ENCODE data around the gene PLSCR4.
A peak's percentile ranks its signal among the peaks of the same experiment; 100 is the strongest.
"Not testable (repeated sequence)": the region's sequence is repeated elsewhere in the genome, so short reads cannot be mapped to it uniquely, and the experiment has no call there.

PLSCR4 gene

GRCh38 chr3:146250449-146251382 lies at the start of gene PLSCR4:
Gene PLSCR4 (minus strand): TSS chr3:146251105. CDS start chr3:146222071, 29,034 bp downstream.
- DNase-seq = peak; percentile 50

DNA sequence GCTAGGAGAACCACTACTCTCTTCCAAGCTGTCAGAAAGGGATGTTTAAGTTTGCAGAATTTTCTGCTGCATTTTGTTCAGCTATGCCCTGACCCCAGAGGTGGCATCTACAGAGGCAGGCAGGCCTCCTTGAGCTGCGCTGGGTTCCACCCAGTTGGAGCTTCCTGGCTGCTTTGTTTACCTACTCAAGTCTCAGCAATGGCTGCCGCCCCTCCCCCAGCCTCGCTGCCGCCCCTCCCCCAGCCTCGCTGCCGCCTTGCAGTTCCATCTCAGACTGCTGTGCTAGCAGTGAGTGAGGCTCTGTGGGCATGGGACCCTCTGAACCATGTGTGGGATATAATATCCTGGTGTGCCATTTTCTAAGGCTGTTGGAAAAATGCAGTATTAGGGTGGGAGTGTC lies 42.5 kb upstream of the PLSCR4 start:
- not testable (repeated sequence) for DNase-seq

- DNase-seq = no peak
Measured at GRCh38 chr3:146283781-146284445, 33.0 kb upstream of the PLSCR4 start.

DNA sequence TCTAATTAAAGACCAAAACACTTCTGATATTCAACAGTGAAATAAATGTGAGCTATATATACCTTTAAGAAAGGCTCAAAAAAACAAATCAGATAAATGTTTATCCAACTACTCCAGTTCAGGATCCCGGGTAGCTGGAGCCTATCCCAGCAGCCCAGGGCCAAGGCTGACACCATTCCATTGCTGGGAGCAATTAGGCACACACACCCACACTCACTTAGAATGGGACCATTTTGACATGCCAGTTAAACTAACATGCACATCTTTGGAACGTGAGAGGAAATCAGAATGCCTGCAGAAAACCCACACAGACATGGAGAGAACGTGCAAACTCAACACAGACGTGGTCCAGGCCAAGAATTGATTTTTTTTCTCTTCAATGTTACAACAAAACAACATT lies 30.0 kb upstream of the PLSCR4 start:
- no peak for DNase-seq

DNA sequence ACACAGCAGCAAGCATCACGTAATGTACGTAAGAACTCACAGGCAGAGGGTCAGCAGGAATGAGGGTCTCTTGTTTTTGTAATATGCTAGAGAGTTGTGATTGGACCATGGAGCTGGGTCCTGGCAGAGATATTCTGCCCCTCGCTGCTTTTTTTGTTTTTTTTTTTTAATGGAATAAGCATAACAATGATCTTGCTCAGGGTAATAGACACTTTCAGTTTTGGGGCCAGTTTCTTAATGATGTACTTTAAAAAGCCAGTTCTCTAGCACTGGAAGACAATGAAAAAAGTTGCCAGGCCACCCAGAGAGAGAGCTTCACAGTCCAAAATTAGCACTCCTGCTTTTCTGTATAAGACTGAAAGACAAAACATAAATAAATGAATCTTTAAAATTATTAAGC lies 29.0 kb upstream of the PLSCR4 start:
- DNase-seq = no peak

GRCh38 chr3:146279013-146279412 lies 28.1 kb upstream of the PLSCR4 start:
- no peak for DNase-seq

- no peak for DNase-seq
Measured at GRCh38 chr3:146277953-146278631, 27.2 kb upstream of the PLSCR4 start.

DNA sequence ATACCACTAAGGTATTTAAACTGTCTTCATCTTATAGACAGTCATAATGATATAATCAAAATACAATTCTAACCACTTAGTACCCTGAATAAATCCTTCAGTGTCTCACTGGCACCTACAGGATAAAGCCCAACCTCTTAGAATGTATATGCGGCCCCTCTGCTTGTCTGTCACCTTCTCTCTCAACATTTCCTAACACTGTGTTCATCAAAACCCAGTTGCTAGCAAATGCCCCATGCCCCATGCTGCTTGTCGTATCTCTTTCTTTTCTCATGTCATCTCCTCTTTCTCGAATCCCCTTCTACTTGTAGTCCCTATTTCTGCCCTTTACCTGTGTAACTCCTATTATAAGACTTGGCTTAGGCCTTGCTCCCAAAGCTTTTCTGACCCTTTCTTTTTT lies 24.6 kb upstream of the PLSCR4 start:
- no peak for DNase-seq

DNA sequence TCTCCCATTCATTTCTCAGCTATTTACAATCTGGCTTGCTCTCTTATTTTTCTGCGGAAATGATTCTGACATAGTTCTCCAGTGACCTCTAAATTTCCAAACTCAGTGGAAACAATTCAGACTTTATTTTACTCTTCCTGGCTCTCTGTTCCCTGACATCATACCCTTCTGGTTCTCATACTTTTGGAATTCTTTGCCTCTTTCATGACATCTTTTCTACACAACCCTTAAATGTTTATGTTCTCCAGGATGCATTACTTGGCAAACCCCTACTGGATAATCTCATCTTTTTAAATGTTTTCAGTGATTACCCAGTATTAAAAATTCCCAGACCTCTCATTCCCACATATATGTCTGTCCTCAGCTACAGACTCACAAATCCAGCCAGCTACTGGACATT lies 23.9 kb upstream of the PLSCR4 start:
- DNase-seq = no peak

GRCh38 chr3:146273721-146274407 lies 23.0 kb upstream of the PLSCR4 start:
- no peak for DNase-seq

GRCh38 chr3:146271180-146271579 lies 20.3 kb upstream of the PLSCR4 start:
- DNase-seq = no peak

DNA sequence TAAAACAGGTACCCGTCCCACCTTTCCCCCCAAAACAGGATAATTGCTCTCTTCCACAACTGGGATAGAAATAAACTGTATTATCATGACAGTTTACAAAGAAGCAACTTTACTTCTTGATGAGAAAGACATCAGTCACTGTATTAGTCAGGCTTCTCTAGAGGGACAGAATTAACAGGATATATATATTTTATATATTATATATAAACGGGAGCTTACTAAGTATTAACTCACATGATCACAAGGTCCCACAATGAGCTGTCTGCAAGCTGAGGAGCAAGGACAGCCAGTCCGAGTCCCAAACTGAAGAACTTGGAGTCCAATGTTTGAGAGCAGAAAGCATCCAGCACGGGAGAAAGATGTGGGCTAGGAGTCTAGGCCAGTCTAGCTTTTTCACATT lies 18.4 kb upstream of the PLSCR4 start:
- no peak for DNase-seq

DNA sequence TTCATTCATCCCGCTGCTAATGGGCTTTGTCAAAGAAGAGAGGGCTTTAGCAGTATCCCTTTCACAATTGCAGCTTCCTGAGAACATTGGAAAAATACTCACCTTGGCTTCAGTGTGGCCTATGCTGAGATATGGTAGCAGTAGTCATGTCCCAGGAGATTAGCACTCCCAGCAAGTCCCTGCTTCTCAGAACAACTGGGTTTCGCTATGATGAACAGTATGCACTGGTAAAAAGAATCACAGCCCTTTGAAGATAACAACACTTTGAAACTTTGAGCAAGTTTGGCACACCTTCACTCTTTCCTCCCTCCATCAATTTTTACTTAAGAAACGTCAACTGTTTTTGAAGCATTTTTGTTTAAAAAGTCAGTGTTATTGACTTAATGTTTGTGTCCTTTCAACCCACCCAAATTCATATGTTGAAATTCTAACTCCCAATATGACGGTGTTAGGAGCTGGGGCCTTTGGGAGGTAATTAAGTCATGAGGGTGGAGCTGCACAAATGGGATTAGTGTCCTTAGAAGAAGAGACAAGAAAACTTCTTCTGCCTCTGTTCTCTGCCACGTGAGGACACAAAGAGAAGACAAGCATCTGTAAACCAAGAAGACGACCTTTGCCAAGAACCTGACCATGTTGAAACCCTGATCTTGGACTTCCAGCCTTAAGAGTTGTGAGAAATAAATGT lies 17.8 kb upstream of the PLSCR4 start:
- no peak for DNase-seq

DNA sequence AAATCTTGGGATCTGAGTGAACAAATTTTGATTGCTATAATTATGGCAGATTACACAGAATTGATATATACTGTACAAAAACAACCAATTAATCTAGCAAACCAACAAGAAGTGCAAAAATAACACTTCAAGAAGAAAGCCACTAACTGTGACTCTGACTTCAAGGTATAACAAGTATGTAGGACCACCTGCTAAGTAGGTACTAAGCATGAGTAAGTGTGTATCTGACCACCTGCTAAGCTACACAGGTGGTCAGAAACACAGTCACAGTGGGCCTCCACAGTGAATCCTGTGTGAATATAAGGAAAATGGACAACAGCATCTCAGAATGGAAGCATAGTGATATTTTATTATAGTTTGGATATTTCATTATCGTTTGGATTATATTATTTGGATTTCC lies 14.8 kb upstream of the PLSCR4 start:
- no peak for DNase-seq

- no peak for DNase-seq
Measured at GRCh38 chr3:146262371-146263110, 11.6 kb upstream of the PLSCR4 start.

GRCh38 chr3:146259880-146260589 lies 9.1 kb upstream of the PLSCR4 start:
- no peak for DNase-seq

GRCh38 chr3:146256851-146257486 lies 6.1 kb upstream of the PLSCR4 start:
- DNase-seq = no peak

DNA sequence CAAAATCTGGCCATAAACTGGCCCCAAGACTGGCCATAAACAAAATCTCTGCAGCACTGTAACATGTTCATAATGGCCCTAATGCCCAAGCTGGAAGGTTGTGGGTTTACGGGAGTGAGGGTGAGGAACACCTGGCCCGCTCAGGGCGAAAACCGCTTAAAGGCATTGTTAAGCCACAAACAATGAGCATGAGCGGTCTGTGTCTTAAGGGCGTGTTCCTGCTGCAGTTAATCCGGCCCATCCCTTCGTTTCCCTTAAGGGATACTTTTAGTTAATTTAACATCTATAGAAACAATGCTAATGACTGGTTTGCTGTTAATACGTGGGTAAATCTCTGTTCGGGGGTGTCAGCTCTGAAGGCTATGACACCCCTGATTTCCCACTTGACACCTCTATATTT lies 1.5 kb upstream of the PLSCR4 start:
- DNase-seq = not testable (repeated sequence)

DNA sequence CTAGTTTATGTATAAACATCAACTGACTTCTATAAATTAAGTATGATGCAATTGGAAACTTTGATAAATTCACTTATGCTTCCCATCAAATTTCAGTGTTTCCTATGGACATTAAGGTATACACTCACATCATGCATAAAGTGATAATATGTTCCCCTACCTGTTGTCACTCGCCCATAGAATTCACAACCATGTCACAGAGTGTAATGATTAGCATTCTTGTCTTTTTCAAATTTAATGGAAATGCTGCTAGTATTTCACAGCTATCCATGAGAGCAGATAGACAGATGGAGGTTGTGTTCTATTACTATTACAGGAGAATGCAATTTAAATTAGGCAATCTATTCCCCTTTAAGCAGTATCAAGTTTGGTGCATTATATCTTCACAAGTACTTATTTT lies 984 bp downstream of the PLSCR4 start:
- DNase-seq = no peak

GRCh38 chr3:146247911-146248310 lies 3.0 kb downstream of the PLSCR4 start:
- no peak for DNase-seq

DNA sequence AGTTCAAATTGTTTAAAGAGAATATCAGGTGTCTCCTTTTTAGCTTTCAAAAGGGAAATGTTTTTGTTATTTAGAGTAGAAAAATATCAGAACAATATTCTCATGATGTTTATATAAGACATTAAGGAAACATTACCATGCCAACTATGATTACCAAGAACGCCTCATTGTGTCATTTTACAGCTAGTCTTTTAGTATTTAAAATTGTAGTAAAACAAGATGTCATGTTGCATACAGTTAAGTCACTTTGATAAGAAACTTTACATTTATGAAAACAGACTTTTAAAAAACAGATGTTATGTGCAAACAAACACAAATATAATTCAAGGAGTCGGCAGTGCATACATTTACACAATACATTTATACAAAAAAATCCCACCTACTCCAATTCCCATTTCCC lies 4.4 kb downstream of the PLSCR4 start:
- no peak for DNase-seq
